HG03135 (cell line): ENCODE data around the gene KIF2C.

ENCODE experiments used
- ATAC-seq: cut with Tn5 transposase; IDR thresholded peaks from one replicate; pipeline ENCODE4 v1.9.1; 2021; ENCODE audit warnings: mild to moderate bottlenecking, moderate library complexity; ENCODE audit not compliant: unreplicated experiment

The KIF2C gene

DNA sequence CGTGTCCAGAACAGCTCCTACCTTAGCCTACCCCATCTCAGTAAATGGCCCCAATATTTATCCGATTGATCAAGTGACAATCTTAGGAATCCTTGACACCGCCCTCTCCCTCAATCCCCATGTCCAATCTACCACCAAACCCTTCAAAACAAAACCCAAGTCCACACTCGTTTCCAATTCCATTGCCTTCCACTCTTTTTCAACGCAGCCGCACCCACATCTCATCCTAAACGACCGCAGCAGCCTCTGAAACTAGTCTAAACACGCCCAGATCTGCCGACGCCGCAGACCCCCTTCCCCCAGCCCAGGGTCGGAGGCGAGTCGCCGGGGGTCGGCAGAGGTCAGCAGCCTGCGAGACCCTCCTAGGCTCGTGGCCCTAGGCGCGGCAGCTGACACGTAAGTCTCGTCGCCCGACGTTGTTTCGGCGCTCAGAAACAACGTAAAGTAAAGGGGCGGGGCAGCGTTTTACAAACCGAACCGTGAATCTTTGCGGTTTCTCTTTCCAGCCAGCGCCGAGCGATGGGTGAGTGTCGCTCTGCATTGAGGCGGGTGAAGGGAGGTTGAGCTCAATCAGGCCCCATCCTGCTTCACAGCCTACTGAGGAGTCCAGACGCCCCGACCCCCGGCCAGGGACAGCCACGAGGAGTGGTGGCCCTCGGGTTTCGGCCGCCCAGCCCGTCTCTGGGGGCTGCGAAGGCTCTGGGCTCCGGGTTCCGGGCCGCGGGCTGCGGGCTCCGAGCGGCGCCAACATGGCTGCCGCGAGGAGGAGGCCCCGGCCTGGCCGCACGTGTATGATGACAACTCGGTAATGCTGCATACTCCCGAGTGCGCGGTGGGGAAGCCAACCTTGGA is 35.7 kb downstream of the KIF2C start, which contains the start of gene RPS8:
Gene RPS8, plus strand, starts transcription at position 463 of the 852 bp plus-strand sequence. Its CDS starts 57 bp downstream, at position 520.
- ATAC-seq: peak; percentile 72

DNA sequence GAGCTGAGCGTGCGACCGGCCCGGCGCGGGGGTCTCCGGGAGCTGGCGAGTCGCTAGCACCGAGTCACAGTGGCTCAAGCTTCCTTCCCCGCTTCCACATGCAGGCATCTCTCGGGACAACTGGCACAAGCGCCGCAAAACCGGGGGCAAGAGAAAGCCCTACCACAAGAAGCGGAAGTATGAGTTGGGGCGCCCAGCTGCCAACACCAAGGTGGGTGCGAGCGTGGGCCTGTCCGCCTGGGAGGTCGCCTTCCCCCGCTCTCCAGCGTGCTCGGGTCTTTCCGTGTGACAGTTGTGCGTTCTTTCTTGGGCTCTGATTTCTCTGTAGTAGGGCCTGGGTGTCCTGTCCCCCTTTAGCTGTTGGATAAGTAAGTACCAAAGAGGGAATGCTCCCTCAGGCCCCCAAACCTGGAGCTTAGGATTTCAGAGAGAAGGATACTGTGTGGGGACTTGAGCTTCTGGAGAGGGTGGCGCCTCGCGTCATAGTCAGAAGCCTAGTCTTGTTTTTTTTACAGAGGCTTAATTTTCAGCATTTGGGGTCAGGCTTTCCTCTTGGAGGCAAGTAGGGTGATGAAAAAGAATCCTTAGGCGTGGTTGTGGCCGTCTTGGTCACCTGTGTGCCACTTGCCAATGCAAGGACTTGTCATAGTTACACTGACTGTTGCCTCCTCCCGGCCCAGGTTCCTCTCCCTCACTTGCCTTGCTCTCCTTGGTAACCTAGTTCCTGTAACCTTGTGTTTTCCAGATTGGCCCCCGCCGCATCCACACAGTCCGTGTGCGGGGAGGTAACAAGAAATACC is 36.5 kb downstream of the KIF2C start:
- ATAC-seq: peak; percentile 9

DNA sequence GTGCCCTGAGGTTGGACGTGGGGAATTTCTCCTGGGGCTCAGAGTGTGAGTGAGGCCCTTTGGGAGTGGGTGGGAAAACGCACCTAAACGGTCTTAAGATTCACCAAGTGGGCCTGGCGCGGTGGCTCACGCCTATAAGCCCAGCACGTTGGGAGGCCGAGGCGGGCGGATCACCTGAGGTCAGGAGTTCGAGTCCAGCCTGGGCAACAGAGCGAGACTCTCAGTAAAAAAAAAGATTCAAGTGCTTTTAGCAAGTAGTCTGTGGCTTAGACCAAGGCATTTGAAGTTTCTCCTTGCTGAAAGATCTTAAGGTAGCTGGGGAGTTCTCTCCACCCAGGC is 37.1 kb downstream of the KIF2C start:
- no peak for ATAC-seq

DNA sequence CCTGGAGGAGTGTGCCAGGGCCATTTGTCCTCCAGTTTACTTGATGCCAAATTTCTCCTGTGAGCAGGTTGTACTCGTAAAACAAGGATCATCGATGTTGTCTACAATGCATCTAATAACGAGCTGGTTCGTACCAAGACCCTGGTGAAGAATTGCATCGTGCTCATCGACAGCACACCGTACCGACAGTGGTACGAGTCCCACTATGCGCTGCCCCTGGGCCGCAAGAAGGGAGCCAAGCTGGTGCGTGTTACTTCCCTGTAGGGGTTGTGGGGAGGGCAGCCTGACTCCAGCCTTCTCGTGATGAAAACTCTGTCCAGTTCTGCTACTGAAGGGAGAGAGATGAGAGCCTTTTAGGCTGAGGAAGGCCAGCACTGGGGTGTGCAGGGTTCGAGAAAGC is 37.9 kb downstream of the KIF2C start:
- ATAC-seq: no peak

DNA sequence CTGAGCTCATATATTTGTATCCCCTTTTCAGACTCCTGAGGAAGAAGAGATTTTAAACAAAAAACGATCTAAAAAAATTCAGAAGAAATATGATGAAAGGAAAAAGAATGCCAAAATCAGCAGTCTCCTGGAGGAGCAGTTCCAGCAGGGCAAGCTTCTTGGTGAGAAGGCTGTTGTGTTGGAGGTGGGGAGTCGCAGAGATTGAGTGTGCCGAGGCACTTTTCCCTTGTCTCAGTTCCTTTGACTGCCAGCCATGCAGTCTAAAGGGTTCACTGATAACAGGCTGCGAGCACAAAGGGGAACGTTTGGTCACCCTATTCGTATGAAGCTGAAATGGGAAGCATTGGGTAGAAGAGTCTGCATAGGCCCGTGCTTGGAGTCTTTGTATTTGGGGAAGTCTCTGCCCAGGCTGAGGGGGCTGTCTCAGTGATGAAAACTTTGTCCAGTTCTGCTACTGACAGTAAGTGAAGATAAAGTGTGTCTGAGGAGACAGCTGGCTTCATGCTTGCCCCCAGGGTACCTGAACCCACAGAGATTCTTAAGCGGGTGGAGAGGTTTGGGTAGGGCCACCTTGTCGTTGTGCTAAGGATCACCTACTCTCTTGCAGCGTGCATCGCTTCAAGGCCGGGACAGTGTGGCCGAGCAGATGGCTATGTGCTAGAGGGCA is 38.5 kb downstream of the KIF2C start:
- no peak for ATAC-seq

DNA sequence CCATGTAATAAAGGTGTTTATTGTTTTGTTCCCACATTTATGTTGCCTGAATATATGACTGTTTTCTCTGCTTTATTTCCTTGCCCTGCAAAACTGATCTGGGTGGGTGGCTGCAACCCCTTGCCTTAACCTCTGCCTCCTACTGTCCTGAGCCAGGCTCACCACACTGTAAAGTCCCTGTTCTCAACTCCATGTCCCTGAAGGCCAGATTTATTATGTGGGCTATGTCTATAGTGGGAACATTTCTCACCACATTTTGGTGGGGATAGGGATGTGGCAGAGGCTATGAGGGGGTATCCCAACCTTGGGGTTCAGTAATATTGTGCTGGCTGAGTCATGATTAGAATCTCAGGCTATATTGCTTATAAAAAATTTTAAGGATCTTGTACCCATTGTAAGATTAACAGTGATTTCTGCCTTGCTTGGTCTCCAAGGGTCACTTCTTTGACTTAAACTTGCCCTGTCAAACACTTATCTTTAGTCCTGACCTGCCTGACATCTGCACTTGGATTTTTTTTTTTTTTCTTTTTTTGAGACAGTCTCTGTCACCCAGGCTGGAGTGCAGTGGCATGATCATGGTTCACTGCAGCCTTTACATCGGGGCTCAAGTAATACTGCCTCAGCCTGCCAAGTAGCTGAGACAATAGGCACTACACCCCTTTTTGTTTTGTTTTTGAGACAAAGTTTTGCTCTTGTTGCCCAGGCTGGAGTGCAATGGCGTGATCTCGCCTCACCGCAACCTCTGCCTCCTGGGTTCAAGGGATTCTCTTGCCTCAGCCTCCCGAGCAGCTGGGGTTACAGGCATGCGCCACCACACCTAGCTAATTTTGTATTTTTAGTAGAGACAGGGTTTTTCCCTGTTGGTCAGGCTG is 39.3 kb downstream of the KIF2C start:
- ATAC-seq: no peak

DNA sequence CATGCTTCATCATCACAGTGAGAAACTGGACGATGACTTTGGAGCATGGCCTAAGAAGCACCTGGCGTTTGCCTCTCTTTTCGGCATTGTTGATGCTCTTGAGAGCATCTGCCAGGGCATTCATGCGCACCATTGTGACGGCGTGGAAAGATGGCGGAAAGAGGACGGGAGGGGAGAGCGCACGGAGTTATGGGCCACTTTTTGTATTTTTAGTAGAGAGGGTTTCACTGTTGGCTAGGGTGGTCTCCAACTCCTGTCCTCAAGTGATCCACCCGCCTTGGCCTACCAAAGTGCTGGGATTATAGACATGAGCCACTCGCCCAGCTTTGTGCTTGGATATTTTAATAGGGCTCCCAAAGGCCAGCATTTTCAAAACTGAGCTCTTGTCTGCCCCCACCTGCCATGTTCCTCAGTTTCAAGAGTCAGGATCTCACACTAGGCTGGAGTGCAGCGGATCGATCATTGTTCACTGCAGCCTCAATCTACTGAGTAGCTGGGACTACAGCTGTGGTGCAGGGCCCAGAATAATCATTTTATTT is 41.0 kb downstream of the KIF2C start:
- ATAC-seq: no peak

DNA sequence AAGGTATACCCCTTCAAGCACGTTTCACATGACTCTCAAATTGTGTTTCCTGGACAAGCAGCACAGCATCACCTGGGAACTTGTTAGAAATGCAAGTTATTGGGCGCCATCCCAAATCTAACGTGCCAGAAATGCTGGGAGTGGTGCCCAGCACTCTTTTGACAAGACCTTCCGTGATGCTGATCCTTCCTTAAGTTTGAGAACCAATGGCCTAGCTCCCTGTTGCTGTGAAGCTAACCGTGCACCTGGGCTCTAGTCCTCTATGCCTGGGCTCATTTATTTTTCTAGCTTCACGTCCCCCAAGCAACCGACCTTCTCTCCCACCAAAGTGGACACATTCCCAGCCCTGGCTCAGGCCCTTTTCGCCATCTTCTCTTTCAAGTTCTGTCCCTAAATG is 44.1 kb downstream of the KIF2C start:
- no peak for ATAC-seq

DNA sequence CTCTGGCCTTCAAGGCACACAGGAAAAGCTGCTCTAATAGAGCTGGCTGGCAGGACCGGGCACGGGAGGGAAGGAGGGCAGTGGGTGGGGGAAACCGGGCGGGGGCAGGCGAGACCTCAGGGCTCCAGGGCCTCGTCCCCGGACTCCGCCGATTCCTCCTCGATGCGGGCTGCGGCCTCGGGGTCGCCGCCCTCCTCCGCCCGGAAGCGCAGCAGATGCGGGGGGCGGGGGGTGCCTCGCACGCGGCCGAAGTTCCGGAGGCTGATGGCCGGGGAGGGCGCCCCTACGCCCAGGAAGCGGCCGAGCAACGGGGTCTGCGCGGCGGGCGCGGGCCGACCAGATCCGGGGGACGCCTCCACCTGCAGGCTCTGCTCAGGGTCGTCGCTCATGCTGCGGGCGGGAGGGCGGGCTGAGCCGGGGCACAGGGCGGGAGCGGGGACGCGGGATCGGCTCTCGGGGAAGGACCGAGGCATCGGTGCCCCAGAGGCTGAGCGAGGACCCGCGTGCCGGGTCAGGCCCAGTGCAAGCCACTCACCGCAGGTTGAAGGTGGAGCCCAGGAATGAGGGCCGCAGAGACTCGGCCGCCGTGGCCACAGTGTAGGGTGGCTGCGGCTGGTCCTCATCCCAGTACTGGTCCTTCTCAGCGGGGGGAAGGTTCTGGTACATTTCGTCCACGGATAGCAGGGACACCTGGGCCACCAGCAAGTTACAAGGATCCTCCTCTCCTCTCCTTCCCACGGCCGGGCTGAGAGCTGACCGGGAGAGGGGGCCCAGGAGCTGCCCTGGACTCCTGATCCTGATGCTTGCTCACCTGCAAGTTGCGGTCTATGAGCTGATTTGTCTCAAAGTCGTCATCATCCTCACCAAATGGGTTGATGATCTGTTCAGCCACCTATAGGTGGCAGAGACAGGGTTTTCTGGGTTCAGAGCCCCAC is 44.7 kb downstream of the KIF2C start:
- peak; percentile 46 for ATAC-seq

DNA sequence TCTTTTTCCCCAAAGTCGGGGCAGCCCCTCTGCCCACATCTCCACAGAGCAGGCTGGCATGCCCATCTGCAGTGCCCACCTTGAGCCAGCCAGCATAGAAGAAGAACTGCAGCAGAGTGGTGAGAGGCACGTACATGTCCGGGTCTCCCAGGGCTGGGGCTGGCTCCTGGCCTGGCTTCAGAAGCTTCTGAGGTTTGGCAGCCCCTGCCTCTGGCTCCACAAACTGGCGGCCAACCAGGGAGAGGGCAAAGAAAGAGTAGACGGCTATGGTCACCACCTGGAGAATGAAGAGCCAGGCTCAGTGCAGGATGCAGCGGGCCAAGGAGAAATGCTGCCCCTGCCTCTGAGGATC is 45.4 kb downstream of the KIF2C start:
- ATAC-seq: no peak

DNA sequence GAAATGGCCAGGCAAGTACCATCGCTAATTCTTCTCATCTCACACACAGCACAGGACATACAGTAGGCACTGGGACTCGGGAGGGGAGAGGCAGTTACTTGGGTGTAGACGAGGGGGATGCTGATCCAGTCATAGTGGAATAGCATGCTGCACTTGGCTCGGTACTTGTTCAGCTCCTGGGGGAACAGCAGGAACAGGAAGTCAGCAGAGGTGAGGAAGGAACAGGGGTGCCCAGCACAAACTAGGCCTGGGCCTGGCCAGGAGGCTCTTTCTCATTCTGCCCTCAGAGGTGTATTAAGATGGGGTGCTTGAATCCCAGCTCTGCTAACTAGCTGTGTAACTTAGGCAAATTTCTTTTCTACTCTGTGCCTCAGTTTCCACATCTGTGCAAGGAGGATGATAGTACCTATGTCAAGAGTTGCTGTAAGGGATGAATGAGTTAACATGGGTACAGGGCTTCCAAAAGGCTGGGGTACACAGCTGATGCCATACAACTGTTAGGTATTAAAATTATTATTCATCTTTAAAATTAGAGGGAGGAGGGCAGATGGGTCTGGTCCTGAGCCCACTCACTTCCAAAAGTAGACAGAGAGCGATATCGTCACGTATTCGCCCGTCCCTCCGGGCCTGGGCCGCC is 46.0 kb downstream of the KIF2C start:
- no peak for ATAC-seq

DNA sequence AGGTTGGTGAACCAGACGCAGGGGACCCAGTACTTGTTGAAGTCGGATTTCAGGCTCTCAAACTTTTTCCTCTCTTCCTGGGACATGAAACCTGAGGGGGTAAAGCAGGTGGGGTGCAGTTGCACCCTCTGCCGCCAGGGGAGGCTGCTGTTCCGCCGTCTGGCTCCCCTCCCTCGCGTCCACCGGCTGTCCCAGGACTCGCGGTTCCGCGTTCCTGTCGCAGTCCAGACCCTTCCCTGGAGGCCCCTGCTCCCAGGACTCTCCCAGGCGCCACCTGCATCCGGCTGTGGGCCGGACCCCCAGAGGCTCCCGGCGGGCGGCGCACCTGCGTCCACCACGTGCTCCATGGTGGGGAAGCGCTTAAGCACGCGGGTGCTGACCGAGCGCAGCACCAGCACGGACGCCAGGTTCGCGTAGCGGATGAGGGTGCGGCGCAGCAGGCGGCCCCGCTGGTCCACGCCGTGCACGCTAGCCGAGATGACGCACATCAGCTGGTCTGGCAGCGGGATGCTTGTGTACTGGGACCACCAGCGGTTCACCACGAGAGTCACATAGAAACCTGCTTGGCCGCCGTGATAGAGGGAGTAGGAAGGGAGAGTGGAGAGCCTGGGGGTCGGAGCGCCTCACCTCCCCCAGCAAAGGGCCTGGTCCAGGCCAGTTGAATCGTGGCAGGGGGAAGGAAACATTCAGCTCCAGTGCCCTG is 46.7 kb downstream of the KIF2C start:
- no peak for ATAC-seq

DNA sequence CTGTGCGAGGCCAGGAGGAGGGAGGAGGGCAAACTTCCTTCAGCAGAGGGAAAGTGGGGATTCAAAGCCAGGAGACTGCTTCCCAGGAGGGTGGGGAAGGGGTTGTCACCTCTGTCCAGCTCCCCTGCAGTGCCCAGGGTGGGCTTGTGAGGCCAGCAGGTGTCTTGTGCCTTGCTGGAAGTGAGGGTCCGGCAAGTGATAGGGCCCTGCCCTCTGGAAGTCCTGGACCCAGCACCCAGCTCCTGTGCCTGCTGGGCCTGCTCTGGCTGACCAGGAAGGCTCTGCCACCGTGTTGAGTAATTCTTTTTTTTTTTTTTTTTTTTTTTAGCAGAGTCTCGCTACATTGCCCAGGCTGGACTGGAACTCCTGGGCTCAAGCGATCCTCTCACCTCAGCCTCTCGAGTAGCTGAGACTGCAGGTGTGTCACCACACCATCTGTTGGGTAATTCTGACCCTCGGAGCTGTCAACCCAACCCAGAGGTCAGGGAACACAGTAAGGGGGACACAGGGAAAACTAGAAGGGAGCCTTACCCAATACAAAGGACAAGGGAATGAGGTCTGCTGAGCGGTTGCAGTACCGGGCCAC is 47.3 kb downstream of the KIF2C start:
- ATAC-seq: no peak

DNA sequence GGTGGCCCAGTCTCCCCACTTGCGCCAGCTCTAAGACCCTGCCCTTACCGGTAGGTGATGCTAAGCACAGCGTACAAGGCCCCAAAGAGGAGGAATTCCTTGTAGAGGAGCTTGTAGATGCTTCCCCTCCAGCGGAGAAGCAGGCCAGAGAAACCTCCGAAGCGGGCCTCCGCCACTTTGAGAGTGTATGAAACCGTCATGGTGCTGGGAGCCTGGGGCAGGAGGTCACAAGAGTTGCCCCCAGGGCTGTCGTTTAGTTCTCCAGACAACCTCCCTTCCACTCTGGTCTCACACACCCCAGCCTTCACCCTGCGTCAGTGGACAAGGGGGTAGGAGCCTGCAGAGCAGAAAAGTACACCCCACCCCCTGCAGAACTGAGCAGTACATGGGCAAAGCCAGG is 47.9 kb downstream of the KIF2C start:
- ATAC-seq: no peak

DNA sequence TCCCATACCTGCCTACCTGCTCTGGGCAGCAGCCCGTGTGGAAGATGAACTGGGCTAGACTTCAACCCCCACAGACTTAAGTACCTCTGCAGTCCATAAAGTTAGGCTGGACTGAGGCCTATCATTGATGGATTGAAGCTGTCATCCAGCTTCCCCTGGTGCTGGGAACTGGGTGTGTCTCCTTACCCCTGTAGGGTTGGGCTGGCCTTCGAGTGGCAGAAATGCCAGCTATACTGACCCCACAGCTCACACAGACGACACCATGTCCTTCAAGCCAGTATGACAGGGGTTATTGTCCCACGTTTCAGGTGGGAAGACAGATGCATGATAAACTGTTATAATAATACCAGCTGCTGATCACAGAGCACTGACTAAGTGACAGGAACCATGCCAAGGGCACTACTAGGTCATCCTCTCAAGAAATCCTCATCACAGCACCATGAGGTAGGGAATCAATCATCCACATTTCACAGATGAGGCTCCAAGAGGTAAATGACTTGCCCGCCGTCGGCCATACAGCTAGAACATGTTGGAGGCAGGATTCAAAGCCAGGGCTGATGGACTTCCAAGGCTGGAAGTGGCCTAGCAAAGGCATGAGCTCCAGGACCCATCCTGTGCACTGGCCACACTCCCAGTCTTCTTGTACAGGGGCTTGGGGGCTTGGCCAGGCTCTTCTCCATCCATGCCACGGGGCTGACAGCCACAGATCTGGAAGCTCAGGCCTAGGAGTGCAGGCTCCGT is 48.7 kb downstream of the KIF2C start, which contains the start of gene BEST4:
Gene BEST4, minus strand, starts transcription at position 51 of the 741 bp plus-strand sequence. CDS start 465 bp downstream, outside the sequence.
- no peak for ATAC-seq

DNA sequence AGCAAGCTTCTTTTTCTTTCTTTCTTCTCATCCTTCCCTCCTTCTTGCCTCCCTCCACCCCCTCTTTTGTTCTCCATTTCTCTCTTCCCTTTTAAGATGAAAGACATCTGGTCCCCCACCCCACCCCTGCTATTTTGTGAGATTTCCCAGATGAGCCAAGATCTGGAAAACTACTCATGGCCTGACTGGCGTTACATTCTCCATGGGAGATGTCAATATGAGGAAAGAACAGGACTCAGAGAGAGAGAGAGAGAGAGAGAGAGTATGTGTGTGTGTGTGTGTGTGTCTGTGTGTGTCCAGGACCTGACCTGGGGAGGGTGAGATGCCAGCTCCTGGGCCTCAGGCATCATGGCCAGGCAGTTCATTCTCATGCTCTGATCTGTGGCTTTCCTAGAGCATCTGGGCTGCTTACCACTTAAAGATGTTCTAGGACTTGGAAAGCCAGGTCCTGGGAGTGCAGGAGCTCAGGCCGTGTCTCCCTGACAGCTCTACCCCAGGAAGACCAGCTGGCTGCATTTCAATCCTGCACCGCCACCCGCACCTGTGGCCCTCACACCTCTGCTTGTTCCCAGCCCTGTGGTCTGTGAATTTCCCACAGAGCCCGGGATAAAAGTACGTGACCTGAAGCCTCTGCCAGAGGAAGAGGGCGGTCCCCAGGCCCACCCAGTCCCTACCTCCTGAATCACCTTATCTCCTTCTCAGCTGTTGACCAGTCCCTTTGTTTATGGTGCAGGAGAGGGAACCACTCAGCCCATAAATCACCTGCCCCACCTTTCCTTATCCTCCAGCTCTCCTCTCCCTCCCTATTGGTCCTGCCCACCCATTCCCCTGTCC is 51.5 kb downstream of the KIF2C start:
- ATAC-seq: no peak
